Neuronal stem cell (in vitro differentiated cells): ENCODE data around the gene ZFAND4.

Experiments used
- DNase-seq: peaks from one replicate; pipeline ENCODE4 v3.0.0-alpha.2; 2013; ENCODE audit warnings: low spot score
- H2AFZ ChIP-seq: one replicate; pipeline ENCODE4 v1.6.1; 2013; ENCODE audit warnings: mild to moderate bottlenecking, low read length, inconsistent platforms
- H2AK5ac ChIP-seq: 2 replicates; pipeline ENCODE4 v1.6.1; 2013; ENCODE audit warnings: low read depth, mild to moderate bottlenecking, inconsistent platforms, low read length, moderate library complexity, mixed read lengths
- H2BK120ac ChIP-seq: 2 replicates; pipeline ENCODE4 v1.6.1; 2013; ENCODE audit warnings: low read depth, mild to moderate bottlenecking, inconsistent platforms, low read length, moderate library complexity, mixed read lengths
- H2BK12ac ChIP-seq: one replicate; pipeline ENCODE4 v1.6.1; 2013; ENCODE audit warnings: low read length, inconsistent platforms
- H2BK15ac ChIP-seq: 2 replicates; pipeline ENCODE4 v1.6.1; 2013; ENCODE audit warnings: mild to moderate bottlenecking, low read length, inconsistent platforms, mixed read lengths
- H2BK5ac ChIP-seq: one replicate; pipeline ENCODE4 v1.6.1; 2013; ENCODE audit warnings: inconsistent platforms, mild to moderate bottlenecking, low read length, moderate library complexity
- H3K14ac ChIP-seq: one replicate; pipeline ENCODE4 v1.6.1; 2013; ENCODE audit warnings: low read length, inconsistent platforms
- H3K18ac ChIP-seq: 2 replicates; pipeline ENCODE4 v1.6.1; 2013; ENCODE audit warnings: low read length, inconsistent platforms
- H3K23ac ChIP-seq: 2 replicates; pipeline ENCODE4 v1.6.1; 2013; ENCODE audit warnings: low read depth, mild to moderate bottlenecking, mixed read lengths, low read length, inconsistent platforms; ENCODE audit not compliant: poor library complexity
- H3K27ac ChIP-seq: replicated peaks from 3 replicates; pipeline ENCODE4 v1.5.1; 2013; ENCODE audit warnings: low read length, inconsistent platforms
- H3K27me3 ChIP-seq, 3 experiments: 2 replicates each; pipeline ENCODE4 v1.6.1; 2013; ENCODE audit warnings: low read length in 3 of 3, mild to moderate bottlenecking in 2 of 3, inconsistent platforms in 1 of 3, low read depth in 1 of 3, mixed read lengths in 1 of 3, moderate library complexity in 1 of 3; ENCODE audit not compliant: control insufficient read depth in 3 of 3, insufficient read depth in 3 of 3
- H3K36me3 ChIP-seq, 2 donors: replicated peaks in 1 of 2; 2 replicates each; pipeline ENCODE4 v1.6.1; 2013; ENCODE audit warnings: low read length in 2 of 2; ENCODE audit not compliant: control insufficient read depth in 2 of 2, insufficient read depth in 2 of 2
- H3K4ac ChIP-seq: 2 replicates; pipeline ENCODE4 v1.6.1; 2013; ENCODE audit warnings: inconsistent platforms, mild to moderate bottlenecking, low read length, moderate library complexity
- H3K4me1 ChIP-seq, 2 donors: 1 replicate in 1 of 2; 2 replicates in 1 of 2; pipeline ENCODE4 v1.6.1; 2013; ENCODE audit warnings: low read length in 2 of 2, low read depth in 1 of 2; ENCODE audit not compliant: control insufficient read depth in 2 of 2, insufficient read depth in 1 of 2
- H3K4me2 ChIP-seq: one replicate; pipeline ENCODE4 v1.6.1; 2013; ENCODE audit warnings: mild to moderate bottlenecking, low read length, inconsistent platforms; ENCODE audit not compliant: insufficient read depth, poor library complexity, severe bottlenecking
- H3K4me3 ChIP-seq, 2 donors: 2 replicates each; pipeline ENCODE4 v1.5.1; 2013; ENCODE audit warnings: low read length in 2 of 2, mild to moderate bottlenecking in 2 of 2, inconsistent platforms in 1 of 2, moderate library complexity in 1 of 2
- H3K79me1 ChIP-seq: one replicate; pipeline ENCODE4 v1.6.1; 2013; ENCODE audit warnings: low read depth, mild to moderate bottlenecking, inconsistent platforms, low read length, moderate library complexity
- H3K9ac ChIP-seq: one replicate; pipeline ENCODE4 v1.6.1; 2013; ENCODE audit warnings: mild to moderate bottlenecking, low read depth, low read length, inconsistent platforms; ENCODE audit not compliant: poor library complexity
- H3K9me3 ChIP-seq, 2 donors: replicated peaks in 1 of 2; 2 replicates each; pipeline versions ENCODE3 to v1.6.1; 2013; ENCODE audit warnings: low read length in 2 of 2, mild to moderate bottlenecking in 2 of 2, inconsistent platforms in 1 of 2, low read depth in 1 of 2, mixed read lengths in 1 of 2, moderate library complexity in 1 of 2; ENCODE audit not compliant: control insufficient read depth in 2 of 2, insufficient read depth in 1 of 2
- H4K8ac ChIP-seq: one replicate; pipeline ENCODE4 v1.6.1; 2013; ENCODE audit warnings: low read depth, mild to moderate bottlenecking, inconsistent platforms, low read length, moderate library complexity
- H4K91ac ChIP-seq: one replicate; pipeline ENCODE4 v1.6.1; 2013; ENCODE audit warnings: low read length, low read depth, mild to moderate bottlenecking, inconsistent platforms; ENCODE audit not compliant: poor library complexity
- WGBS, 2 donors: extraction: QIAGEN DNeasy Blood & Tissue Kit; methylation state at CpG; one replicate each; pipeline ENCODE4 v1.1.7; 2013; ENCODE audit warnings: missing lambda C conversion rate in 2 of 2, mixed read lengths in 1 of 2; ENCODE audit not compliant: insufficient read length in 2 of 2, insufficient replicate concordance in 1 of 2; ENCODE audit errors: extremely low coverage in 2 of 2; 5-methylcytosine and 5-hydroxymethylcytosine counted together

ZFAND4 gene

DNA sequence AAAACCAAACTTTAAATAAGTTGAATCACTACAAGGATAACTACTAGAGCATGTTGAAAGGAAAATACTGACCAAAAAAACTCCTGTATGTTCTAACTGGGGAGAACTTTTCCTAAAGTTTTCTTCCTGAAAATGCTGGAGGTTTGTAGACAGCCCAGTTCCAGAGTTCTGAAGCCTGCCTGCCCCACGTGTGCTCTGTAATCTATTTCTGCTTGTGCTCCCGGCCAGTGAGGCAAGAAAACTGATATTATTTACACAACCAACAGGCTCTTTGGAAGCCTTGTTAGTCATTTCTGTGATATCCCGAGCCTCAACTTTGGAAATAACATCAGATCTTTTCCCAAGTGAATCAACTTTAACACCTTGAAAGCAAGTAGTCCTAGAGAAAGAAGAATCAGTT, 46.7 kb downstream of the ZFAND4 start:
- WGBS, 2 donors, result no CpG with 5 or more reads among the region's 3 CpGs
- H2AK5ac ChIP-seq, result no peak overlapping the region
- no peak overlapping the region for H4K91ac ChIP-seq
- no peak overlapping the region for H3K14ac ChIP-seq
- no peaks in the 10 kb centered on the region for H3K27me3 ChIP-seq
- no peak overlapping the region for H2BK12ac ChIP-seq
- no peak overlapping the region for H2BK15ac ChIP-seq
- no peak overlapping the region for H2BK120ac ChIP-seq
- no peaks in the 10 kb centered on the region for H3K79me1 ChIP-seq
- no peaks in the 10 kb centered on the region for H3K4me1 ChIP-seq
- H2AFZ ChIP-seq, result no peak overlapping the region
- peaks cover 0 to 2% of the 10 kb centered on the region in 2 donors for H3K36me3 ChIP-seq
- no peak overlapping the region for H3K18ac ChIP-seq
- no peak overlapping the region for H3K4ac ChIP-seq
- H3K9me3 ChIP-seq, result no peaks in the 10 kb centered on the region
- no peak overlapping the region for H3K27ac ChIP-seq
- H3K4me3 ChIP-seq, result no peak overlapping the region
- H3K4me2 ChIP-seq, result no peak overlapping the region
- DNase-seq, result no peak
- no peak overlapping the region for H3K23ac ChIP-seq
- H4K8ac ChIP-seq, result no peak overlapping the region
- no peak overlapping the region for H2BK5ac ChIP-seq
- H3K9ac ChIP-seq, result no peak overlapping the region

DNA sequence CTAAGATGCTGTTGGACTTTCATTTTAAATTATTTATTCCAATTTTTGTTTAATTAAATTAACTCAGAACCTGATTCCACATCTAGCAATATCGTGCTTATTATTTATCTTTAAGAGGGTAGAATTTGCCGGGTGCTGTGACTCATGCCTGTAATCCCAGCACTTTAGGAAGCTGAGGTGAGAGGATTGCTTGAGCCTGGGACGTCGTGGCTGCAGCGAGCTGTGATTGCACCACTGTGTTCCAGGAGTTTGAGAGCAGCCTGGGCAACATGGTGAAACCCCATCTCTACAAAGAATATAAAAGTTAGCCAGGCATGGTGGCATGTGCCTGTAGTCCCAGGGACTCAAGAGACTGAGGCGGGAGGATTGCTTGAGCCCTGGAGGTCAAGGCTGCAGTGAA, 47.8 kb downstream of the ZFAND4 start:
- no peak overlapping the region for H2BK120ac ChIP-seq
- no peak overlapping the region for H3K14ac ChIP-seq
- H3K9ac ChIP-seq, result no peak overlapping the region
- H3K4me3 ChIP-seq, result no peak overlapping the region
- H2BK5ac ChIP-seq, result no peak overlapping the region
- no peak overlapping the region for H3K23ac ChIP-seq
- no peak overlapping the region for H3K27ac ChIP-seq
- H2AK5ac ChIP-seq, result no peak overlapping the region
- no peak overlapping the region for H3K18ac ChIP-seq
- H2BK12ac ChIP-seq, result no peak overlapping the region
- WGBS, 2 donors, result no CpG with 5 or more reads among the region's 6 CpGs
- no peak overlapping the region for H3K4ac ChIP-seq
- H3K36me3 ChIP-seq, result peaks cover 0 to 2% of the 10 kb centered on the region in 2 donors
- no peaks in the 10 kb centered on the region for H3K79me1 ChIP-seq
- peak overlapping the region; percentile 18 for H3K4me2 ChIP-seq
- no peak overlapping the region for H2AFZ ChIP-seq
- H4K8ac ChIP-seq, result no peak overlapping the region
- H3K27me3 ChIP-seq, result no peaks in the 10 kb centered on the region
- no peaks in the 10 kb centered on the region for H3K4me1 ChIP-seq
- no peak for DNase-seq
- no peak overlapping the region for H2BK15ac ChIP-seq
- H4K91ac ChIP-seq, result no peak overlapping the region
- H3K9me3 ChIP-seq, result no peaks in the 10 kb centered on the region

DNA sequence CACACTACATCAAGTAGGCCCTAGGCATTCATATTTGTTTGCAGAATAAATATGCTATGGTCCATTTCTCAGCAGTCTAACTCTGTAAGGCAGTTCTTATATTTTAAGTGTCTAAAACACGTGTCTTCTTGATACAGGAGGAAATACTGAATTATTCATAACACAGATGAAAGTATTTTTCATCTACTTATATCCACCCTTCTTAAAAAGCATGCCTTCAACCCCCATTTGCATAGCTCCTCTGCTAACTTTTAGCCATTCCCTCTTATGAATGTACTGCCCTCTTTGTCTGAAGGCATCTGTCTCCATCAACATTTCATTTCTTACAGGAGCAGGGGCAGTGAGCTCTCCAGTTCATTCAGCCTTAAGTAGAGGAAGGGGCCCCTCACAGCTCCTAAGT, 57.7 kb downstream of the ZFAND4 start:
- Histone ChIP-seq H3K4me2 (no peak overlapping the region), H2AFZ (no peak overlapping the region), H3K79me1 (no peaks in the 10 kb centered on the region), H4K91ac (no peak overlapping the region), H3K27ac (no peak overlapping the region), H2BK5ac (no peak overlapping the region), H2BK120ac (no peak overlapping the region), H3K9me3 (no peaks in the 10 kb centered on the region), H3K4me1 (no peaks in the 10 kb centered on the region), H2BK12ac (no peak overlapping the region), H3K9ac (no peak overlapping the region), H4K8ac (no peak overlapping the region), H3K4ac (no peak overlapping the region), H3K27me3 (no peaks in the 10 kb centered on the region), H3K4me3 (no peak overlapping the region), H2AK5ac (no peak overlapping the region), H3K36me3 (peaks cover 0 to 1% of the 10 kb centered on the region in 2 donors), H2BK15ac (no peak overlapping the region), H3K23ac (no peak overlapping the region), H3K14ac (no peak overlapping the region), H3K18ac (no peak overlapping the region)
- no peak for DNase-seq
- no CpG with 5 or more reads among the region's 1 CpG for WGBS, 2 donors

DNA sequence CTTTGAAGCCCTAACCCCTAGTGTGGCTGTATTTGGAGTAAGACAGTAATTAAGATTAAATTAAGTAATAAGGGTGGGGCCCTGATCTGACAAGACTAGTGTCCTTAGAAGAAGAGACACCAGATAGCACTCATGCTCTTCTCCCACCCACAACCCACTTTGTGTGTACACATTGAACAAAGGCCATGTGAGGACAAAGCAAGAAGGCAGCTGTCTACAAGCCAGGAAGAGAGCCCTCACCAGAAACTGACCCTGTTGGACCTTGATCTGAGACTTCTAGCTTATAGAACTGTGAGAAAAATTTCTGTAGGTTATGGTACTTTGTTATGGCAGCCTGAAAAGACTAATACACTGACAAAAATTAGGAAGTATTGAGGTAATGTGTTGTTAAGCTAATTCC, 59.8 kb downstream of the ZFAND4 start:
- Histone ChIP-seq H2BK15ac (no peak overlapping the region), H3K4me1 (no peaks in the 10 kb centered on the region), H3K36me3 (peaks cover 0 to 1% of the 10 kb centered on the region in 2 donors), H2AK5ac (no peak overlapping the region), H3K4ac (no peak overlapping the region), H3K79me1 (no peaks in the 10 kb centered on the region), H2BK12ac (no peak overlapping the region), H3K18ac (no peak overlapping the region), H3K14ac (no peak overlapping the region), H3K27me3 (no peaks in the 10 kb centered on the region), H3K27ac (no peak overlapping the region), H2BK5ac (no peak overlapping the region), H2BK120ac (no peak overlapping the region), H3K9me3 (no peaks in the 10 kb centered on the region), H2AFZ (no peak overlapping the region), H3K9ac (no peak overlapping the region), H3K23ac (no peak overlapping the region), H4K8ac (no peak overlapping the region), H3K4me3 (no peak overlapping the region), H3K4me2 (no peak overlapping the region), H4K91ac (no peak overlapping the region)
- DNase-seq, result no peak
